ENCODE results near the gene FAM163B. TPM values are rescaled to one million over a fixed set of nuclear protein-coding genes. Genes with fewer than 3 reads are reported as not detected.

FAM163B gene
- total and polyA plus RNA-seq, 2 experiments from 2014 or later: 0.60 to 1.3 TPM

DNA sequence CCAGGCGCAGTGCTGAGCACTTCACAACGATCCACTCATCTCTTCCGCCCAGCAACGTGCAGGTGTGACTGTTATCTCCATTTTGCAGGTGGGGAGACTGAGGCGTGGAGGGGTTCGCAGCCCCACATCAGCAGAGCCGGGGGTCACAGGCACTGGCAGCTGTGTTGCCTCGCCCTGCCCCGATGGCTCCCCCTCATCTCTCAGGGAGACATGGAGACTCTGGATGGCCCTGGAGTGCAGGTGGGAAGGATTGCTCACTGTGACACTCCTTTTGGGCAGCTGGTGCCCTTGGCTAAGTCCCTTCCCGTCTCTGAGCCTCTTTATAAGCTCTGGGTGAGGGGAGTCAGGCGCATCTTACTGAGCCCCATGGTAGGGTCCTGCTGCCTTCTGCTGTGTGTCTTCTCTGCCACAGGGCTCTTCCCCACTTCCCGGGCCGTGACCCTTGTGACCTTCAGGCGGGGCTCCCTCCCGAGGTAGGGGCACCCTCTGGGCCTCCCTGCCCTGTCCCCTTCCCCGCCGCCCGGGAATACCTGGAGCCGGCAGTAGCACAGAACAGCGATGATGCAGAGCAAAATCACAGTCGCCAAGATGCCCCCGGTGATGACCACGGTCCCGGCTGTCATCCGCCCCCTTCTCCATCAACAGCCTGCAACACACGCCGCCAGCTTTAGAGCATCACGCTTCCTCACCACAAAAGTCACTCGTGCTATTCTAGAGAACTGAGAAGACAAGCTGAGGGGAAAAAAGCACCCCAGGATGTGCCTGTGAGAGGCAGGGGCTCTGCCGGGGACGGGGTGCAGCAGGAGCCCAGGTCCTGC is 29.4 kb downstream of the FAM163B start:
- no peak overlapping the region for H3K4me2 ChIP-seq
- no peaks in the 10 kb centered on the region for H3K27me3 ChIP-seq (ENCODE audit: insufficient read depth)
- no peak overlapping the region for H2AFZ ChIP-seq
- H3K4me3 ChIP-seq: no peak overlapping the region
- H3K36me3 ChIP-seq (ENCODE audit: insufficient read depth): no peaks in the 10 kb centered on the region
- TF ChIP-seq ZNF114 (CRISPR knock-in tag; IDR thresholded peaks at IDR 0.05) (no peak), CREB1 (CRISPR knock-in tag; IDR thresholded peaks at IDR 0.05; ENCODE audit: low read depth) (no peak), JUNB (IDR thresholded peaks at IDR 0.05; ENCODE audit: unreplicated experiment) (no peak), POLR2AphosphoS5 (IDR thresholded peaks at IDR 0.05; ENCODE audit: low read depth) (no peak), EZH2 (IDR thresholded peaks at IDR 0.05; ENCODE audit: low read depth, unreplicated experiment) (no peak), STAT1 (IDR thresholded peaks at IDR 0.05; ENCODE audit: unreplicated experiment) (no peak), CTCF (conservative IDR thresholded peaks at IDR 0.05; ENCODE audit: low read depth in 2 of 2) (no peak), NANOG (IDR thresholded peaks at IDR 0.05; ENCODE audit: borderline replicate concordance) (no peak)
- TF ChIP-seq, protein P1, sequence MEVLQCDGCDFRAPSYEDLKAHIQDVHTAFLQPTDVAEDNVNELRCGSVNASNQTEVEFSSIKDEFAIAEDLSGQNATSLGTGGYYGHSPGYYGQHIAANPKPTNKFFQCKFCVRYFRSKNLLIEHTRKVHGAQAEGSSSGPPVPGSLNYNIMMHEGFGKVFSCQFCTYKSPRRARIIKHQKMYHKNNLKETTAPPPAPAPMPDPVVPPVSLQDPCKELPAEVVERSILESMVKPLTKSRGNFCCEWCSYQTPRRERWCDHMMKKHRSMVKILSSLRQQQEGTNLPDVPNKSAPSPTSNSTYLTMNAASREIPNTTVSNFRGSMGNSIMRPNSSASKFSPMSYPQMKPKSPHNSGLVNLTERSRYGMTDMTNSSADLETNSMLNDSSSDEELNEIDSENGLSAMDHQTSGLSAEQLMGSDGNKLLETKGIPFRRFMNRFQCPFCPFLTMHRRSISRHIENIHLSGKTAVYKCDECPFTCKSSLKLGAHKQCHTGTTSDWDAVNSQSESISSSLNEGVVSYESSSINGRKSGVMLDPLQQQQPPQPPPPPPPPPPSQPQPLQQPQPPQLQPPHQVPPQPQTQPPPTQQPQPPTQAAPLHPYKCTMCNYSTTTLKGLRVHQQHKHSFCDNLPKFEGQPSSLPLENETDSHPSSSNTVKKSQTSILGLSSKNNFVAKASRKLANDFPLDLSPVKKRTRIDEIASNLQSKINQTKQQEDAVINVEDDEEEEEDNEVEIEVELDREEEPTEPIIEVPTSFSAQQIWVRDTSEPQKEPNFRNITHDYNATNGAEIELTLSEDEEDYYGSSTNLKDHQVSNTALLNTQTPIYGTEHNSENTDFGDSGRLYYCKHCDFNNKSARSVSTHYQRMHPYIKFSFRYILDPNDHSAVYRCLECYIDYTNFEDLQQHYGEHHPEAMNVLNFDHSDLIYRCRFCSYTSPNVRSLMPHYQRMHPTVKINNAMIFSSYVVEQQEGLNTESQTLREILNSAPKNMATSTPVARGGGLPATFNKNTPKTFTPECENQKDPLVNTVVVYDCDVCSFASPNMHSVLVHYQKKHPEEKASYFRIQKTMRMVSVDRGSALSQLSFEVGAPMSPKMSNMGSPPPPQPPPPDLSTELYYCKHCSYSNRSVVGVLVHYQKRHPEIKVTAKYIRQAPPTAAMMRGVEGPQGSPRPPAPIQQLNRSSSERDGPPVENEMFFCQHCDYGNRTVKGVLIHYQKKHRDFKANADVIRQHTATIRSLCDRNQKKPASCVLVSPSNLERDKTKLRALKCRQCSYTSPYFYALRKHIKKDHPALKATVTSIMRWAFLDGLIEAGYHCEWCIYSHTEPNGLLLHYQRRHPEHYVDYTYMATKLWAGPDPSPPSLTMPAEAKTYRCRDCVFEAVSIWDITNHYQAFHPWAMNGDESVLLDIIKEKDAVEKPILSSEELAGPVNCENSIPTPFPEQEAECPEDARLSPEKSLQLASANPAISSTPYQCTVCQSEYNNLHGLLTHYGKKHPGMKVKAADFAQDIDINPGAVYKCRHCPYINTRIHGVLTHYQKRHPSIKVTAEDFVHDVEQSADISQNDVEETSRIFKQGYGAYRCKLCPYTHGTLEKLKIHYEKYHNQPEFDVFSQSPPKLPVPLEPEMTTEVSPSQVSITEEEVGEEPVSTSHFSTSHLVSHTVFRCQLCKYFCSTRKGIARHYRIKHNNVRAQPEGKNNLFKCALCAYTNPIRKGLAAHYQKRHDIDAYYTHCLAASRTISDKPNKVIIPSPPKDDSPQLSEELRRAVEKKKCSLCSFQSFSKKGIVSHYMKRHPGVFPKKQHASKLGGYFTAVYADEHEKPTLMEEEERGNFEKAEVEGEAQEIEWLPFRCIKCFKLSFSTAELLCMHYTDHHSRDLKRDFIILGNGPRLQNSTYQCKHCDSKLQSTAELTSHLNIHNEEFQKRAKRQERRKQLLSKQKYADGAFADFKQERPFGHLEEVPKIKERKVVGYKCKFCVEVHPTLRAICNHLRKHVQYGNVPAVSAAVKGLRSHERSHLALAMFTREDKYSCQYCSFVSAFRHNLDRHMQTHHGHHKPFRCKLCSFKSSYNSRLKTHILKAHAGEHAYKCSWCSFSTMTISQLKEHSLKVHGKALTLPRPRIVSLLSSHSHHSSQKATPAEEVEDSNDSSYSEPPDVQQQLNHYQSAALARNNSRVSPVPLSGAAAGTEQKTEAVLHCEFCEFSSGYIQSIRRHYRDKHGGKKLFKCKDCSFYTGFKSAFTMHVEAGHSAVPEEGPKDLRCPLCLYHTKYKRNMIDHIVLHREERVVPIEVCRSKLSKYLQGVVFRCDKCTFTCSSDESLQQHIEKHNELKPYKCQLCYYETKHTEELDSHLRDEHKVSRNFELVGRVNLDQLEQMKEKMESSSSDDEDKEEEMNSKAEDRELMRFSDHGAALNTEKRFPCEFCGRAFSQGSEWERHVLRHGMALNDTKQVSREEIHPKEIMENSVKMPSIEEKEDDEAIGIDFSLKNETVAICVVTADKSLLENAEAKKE (CRISPR knock-in tag; IDR thresholded peaks at IDR 0.05): no peak
- H3K4me1 Mint-ChIP-seq: peaks cover 48% of the 10 kb centered on the region
- H3K27ac ChIP-seq (ENCODE audit: low read depth): no peak overlapping the region
- H3K79me2 ChIP-seq (replicated peaks; ENCODE audit: insufficient read depth): no peaks in the 10 kb centered on the region
- H3F3A ChIP-seq (replicated peaks; ENCODE audit: low read depth): no peaks in the 10 kb centered on the region; the same call in 1 of the 2 replicates
- no peaks in the 10 kb centered on the region; the same call in 2 of the 3 replicates for H3K36me3 Mint-ChIP-seq (ENCODE audit: low read depth)
- H3K9me2 ChIP-seq (ENCODE audit: insufficient read depth): no peaks in the 10 kb centered on the region
- no peak for ATAC-seq
- H3K9me3 Mint-ChIP-seq: no peaks in the 10 kb centered on the region
- no peaks in the 10 kb centered on the region for H4K20me1 ChIP-seq (replicated peaks; ENCODE audit: insufficient read depth)
- peaks cover 18% of the 10 kb centered on the region for H3K27me3 Mint-ChIP-seq (ENCODE audit: insufficient read depth, low read depth, poor library complexity)
- no peak overlapping the region for H3K27ac Mint-ChIP-seq
- no peak overlapping the region for H3K4me3 Mint-ChIP-seq
- H3K4me1 ChIP-seq (ENCODE audit: insufficient read depth): peaks cover under 1% of the 10 kb centered on the region; the same call in 1 of the 2 replicates
- DNase-seq (ENCODE audit: low spot score): no peak
